Endodermal cell (in vitro differentiated cells): ENCODE results near the gene HOMER2. TPM values are rescaled to one million over a fixed set of nuclear protein-coding genes. Genes with fewer than 3 reads are reported as not detected.

Experiments used
- DNase-seq: peaks from one replicate; pipeline ENCODE4 v3.0.0-alpha.2; 2017
- H3K27ac ChIP-seq: 2 replicates; pipeline ENCODE4 v1.5.1; 2013; ENCODE audit warnings: mild to moderate bottlenecking, low read depth, low read length, moderate library complexity
- H3K27me3 ChIP-seq: 2 replicates; pipeline ENCODE4 v1.6.1; 2013; ENCODE audit warnings: mild to moderate bottlenecking, low read length, moderate library complexity; ENCODE audit not compliant: insufficient read depth, control insufficient read depth, poor library complexity, severe bottlenecking
- H3K36me3 ChIP-seq: 2 replicates; pipeline ENCODE4 v1.7.0; 2013; ENCODE audit warnings: mild to moderate bottlenecking, low read length, moderate library complexity; ENCODE audit not compliant: control insufficient read depth, insufficient read depth
- H3K4me1 ChIP-seq: one replicate; pipeline ENCODE4 v1.7.0; 2013; ENCODE audit warnings: low read length; ENCODE audit not compliant: control insufficient read depth, insufficient read depth
- H3K4me3 ChIP-seq: 2 replicates; pipeline ENCODE4 v1.5.1; 2013; ENCODE audit warnings: mild to moderate bottlenecking, low read length, moderate library complexity
- H3K9ac ChIP-seq: 2 replicates; pipeline ENCODE4 v1.6.1; 2013; ENCODE audit warnings: mild to moderate bottlenecking, low read length, moderate library complexity; ENCODE audit not compliant: poor library complexity, severe bottlenecking; ENCODE audit errors: extremely low read depth
- H3K9me3 ChIP-seq: 2 replicates; pipeline ENCODE4 v1.6.1; 2013; ENCODE audit warnings: mild to moderate bottlenecking, low read length, moderate library complexity; ENCODE audit not compliant: control insufficient read depth
- H3K27ac Mint-ChIP-seq: 2 replicates; pipeline ENCODE4 v1.8.0; 2020; ENCODE audit warnings: mixed read lengths
- H3K27me3 Mint-ChIP-seq: 2 replicates; pipeline ENCODE4 v1.8.0; 2021; ENCODE audit warnings: mild to moderate bottlenecking, mixed read lengths; ENCODE audit not compliant: insufficient read depth
- H3K36me3 Mint-ChIP-seq: 2 replicates; pipeline ENCODE4 v1.8.0; 2020; ENCODE audit warnings: low read depth, mixed read lengths
- H3K4me1 Mint-ChIP-seq: 2 replicates; pipeline ENCODE4 v1.8.0; 2020; ENCODE audit warnings: mixed read lengths
- H3K4me3 Mint-ChIP-seq: 2 replicates; pipeline ENCODE4 v1.8.0; 2020; ENCODE audit warnings: mild to moderate bottlenecking, moderate library complexity, mixed read lengths
- H3K9me3 Mint-ChIP-seq: 2 replicates; pipeline ENCODE4 v1.8.0; 2020; ENCODE audit warnings: mild to moderate bottlenecking, mixed read lengths
- CTCF ChIP-seq: fragments of 200-600 bp; sonication (generic); conservative IDR thresholded peaks from 2 replicates; pipeline ENCODE4 v1.5.0; 2021; ENCODE audit warnings: antibody characterized with exemption, mild to moderate bottlenecking
- WGBS, 2 experiments: methylation state at CpG; one replicate each; pipeline versions ENCODE4 v1.1.5 to v1.1.7; 2013; ENCODE audit warnings: missing lambda C conversion rate in 2 of 2, mixed read lengths in 1 of 2; ENCODE audit not compliant: insufficient coverage in 1 of 2, insufficient read length in 1 of 2; 5-methylcytosine and 5-hydroxymethylcytosine counted together
- total RNA-seq, 2 donors: library from RNA; stranded (reverse); fragmentation: NEBNext Ultra II Directional in 1 of 2; extraction: Animal tissue kit (Norgen Biotek cat#: 25700) in 1 of 2; gene quantifications; 2 replicates in 1 of 2; 3 replicates in 1 of 2; pipeline ENCODE4 v1.2.1, GENCODE V29; 2021

HOMER2 gene
- total RNA-seq, 2 donors from 2014 or later = 31.8 to 32.7 TPM

GRCh38 chr15:82971218-82971984, 18.9 kb upstream of the HOMER2 start:
- Histone ChIP-seq H3K27ac (no peak overlapping the region), H3K4me1 (no peaks in the 10 kb centered on the region), H3K36me3 (no peaks in the 10 kb centered on the region), H3K4me3 (no peak overlapping the region), H3K27me3 (no peaks in the 10 kb centered on the region), H3K9me3 (no peaks in the 10 kb centered on the region), H3K9ac (no peak overlapping the region)
- H3K36me3 Mint-ChIP-seq = no peaks in the 10 kb centered on the region
- peaks cover 3% of the 10 kb centered on the region for H3K4me1 Mint-ChIP-seq
- DNase-seq = no peak
- no peak overlapping the region for H3K4me3 Mint-ChIP-seq
- H3K27me3 Mint-ChIP-seq = no peaks in the 10 kb centered on the region
- H3K27ac Mint-ChIP-seq = no peak overlapping the region
- TF ChIP-seq CTCF = no peak
- H3K9me3 Mint-ChIP-seq = no peaks in the 10 kb centered on the region
- 83% methylated on average over 1 of the region's 2 CpGs; no CpG with 5 or more reads in 1 of the 2 experiments for WGBS, 2 experiments

GRCh38 chr15:82970696-82971095, 18.2 kb upstream of the HOMER2 start:
- Histone ChIP-seq H3K36me3 (no peaks in the 10 kb centered on the region), H3K27ac (no peak overlapping the region), H3K27me3 (no peaks in the 10 kb centered on the region), H3K4me3 (no peak overlapping the region), H3K9me3 (no peaks in the 10 kb centered on the region), H3K9ac (no peak overlapping the region), H3K4me1 (no peaks in the 10 kb centered on the region)
- Mint-ChIP-seq H3K27ac (no peak overlapping the region), H3K9me3 (no peaks in the 10 kb centered on the region), H3K36me3 (no peaks in the 10 kb centered on the region), H3K4me3 (no peak overlapping the region), H3K27me3 (no peaks in the 10 kb centered on the region), H3K4me1 (peaks cover 3% of the 10 kb centered on the region)
- 84 to 100% methylated on average over 1 of the region's 1 CpG for WGBS, 2 experiments
- no peak for DNase-seq
- TF ChIP-seq CTCF = no peak

- no peak overlapping the region for H3K27ac ChIP-seq
- TF ChIP-seq CTCF = no peak
- H3K27ac Mint-ChIP-seq = no peak overlapping the region
- H3K9me3 Mint-ChIP-seq = no peaks in the 10 kb centered on the region
- 77 to 92% methylated on average over 3 of the region's 3 CpGs for WGBS, 2 experiments
- H3K27me3 ChIP-seq = no peaks in the 10 kb centered on the region
- H3K27me3 Mint-ChIP-seq = no peaks in the 10 kb centered on the region
- H3K4me3 ChIP-seq = no peak overlapping the region
- H3K36me3 ChIP-seq = no peaks in the 10 kb centered on the region
- H3K9me3 ChIP-seq = no peaks in the 10 kb centered on the region
- no peak overlapping the region for H3K4me3 Mint-ChIP-seq
- H3K4me1 ChIP-seq = no peaks in the 10 kb centered on the region
- H3K9ac ChIP-seq = no peak overlapping the region
- no peaks in the 10 kb centered on the region for H3K36me3 Mint-ChIP-seq
- no peak for DNase-seq
- peaks cover 3% of the 10 kb centered on the region for H3K4me1 Mint-ChIP-seq
Observed at GRCh38 chr15:82970078-82970686, 17.7 kb upstream of the HOMER2 start.
